Small intestine (tissue), 7 donors: ENCODE data around the gene CWF19L2. TPM values are rescaled to one million over a fixed set of nuclear protein-coding genes. Genes with fewer than 3 reads are reported as not detected.
A peak's percentile ranks its signal among the peaks of the same experiment; 100 is the strongest.

ENCODE experiments used
- DNase-seq, 2 donors: peaks; one replicate each; pipeline versions ENCODE4 v3.0.0 to v3.0.0-alpha.2; 2013
- FAIRE-seq: peaks from 2 replicates; lab custom pipeline; 2012; peaks lifted over from hg19 to GRCh38; lab: Jason Lieb, UNC
- H3K27ac ChIP-seq, 3 donors: one replicate each; pipeline ENCODE4 v1.5.1; 2013; ENCODE audit warnings: low read length in 2 of 3, mild to moderate bottlenecking in 2 of 3, control low read depth in 1 of 3, inconsistent platforms in 1 of 3, low read depth in 1 of 3, moderate library complexity in 1 of 3
- H3K27me3 ChIP-seq, 3 donors: one replicate each; pipeline ENCODE4 v1.6.1; 2013; ENCODE audit warnings: low read length in 3 of 3, inconsistent platforms in 1 of 3; ENCODE audit not compliant: control insufficient read depth in 3 of 3, insufficient read depth in 3 of 3
- H3K36me3 ChIP-seq, 3 donors: one replicate each; pipeline ENCODE4 v1.6.1; 2013; ENCODE audit warnings: low read length in 3 of 3, inconsistent platforms in 1 of 3, low read depth in 1 of 3, mild to moderate bottlenecking in 1 of 3, moderate library complexity in 1 of 3; ENCODE audit not compliant: control insufficient read depth in 3 of 3, insufficient read depth in 2 of 3
- H3K4me1 ChIP-seq, 3 donors: one replicate each; pipeline ENCODE4 v1.6.1; 2013; ENCODE audit warnings: low read length in 2 of 3, inconsistent platforms in 1 of 3, low read depth in 1 of 3, mild to moderate bottlenecking in 1 of 3, moderate library complexity in 1 of 3; ENCODE audit not compliant: control insufficient read depth in 3 of 3, insufficient read depth in 2 of 3
- H3K4me3 ChIP-seq, 3 donors: one replicate each; pipeline ENCODE4 v1.5.1; 2013; ENCODE audit warnings: low read length in 3 of 3, control low read depth in 1 of 3, inconsistent platforms in 1 of 3, low read depth in 1 of 3, mild to moderate bottlenecking in 1 of 3, moderate library complexity in 1 of 3
- H3K9me3 ChIP-seq, 2 donors: one replicate each; pipeline ENCODE4 v1.6.1; 2013; ENCODE audit warnings: low read depth in 1 of 2, low read length in 1 of 2; ENCODE audit not compliant: control insufficient read depth in 2 of 2, insufficient read depth in 1 of 2
- WGBS, 3 donors: extraction: QIAGEN DNeasy Blood & Tissue Kit; methylation state at CpG; one replicate each; pipeline ENCODE4 v1.1.7; 2013; 5-methylcytosine and 5-hydroxymethylcytosine counted together
- polyA plus RNA-seq, 4 donors: library from polyadenylated mRNA; stranded (reverse) in 3 of 4; unstranded in 1 of 4; fragments of 200-250 nt in 3 of 4; fragments of 120-200 nt in 1 of 4; gene quantifications; one replicate each; pipeline versions ENCODE4 v1.2.1 to v1.2.3, GENCODE V29; 2013
- donor health status: healthy with polysubstance abuse.
- donor health status: control.
- donor health status: control.
- donor health status: Bipolar disorder and iron deficiency.
- donor health status: healthy.

The CWF19L2 gene
- polyA plus RNA-seq, 4 donors, result 5.2 to 27.0 (median 13.3) TPM

DNA sequence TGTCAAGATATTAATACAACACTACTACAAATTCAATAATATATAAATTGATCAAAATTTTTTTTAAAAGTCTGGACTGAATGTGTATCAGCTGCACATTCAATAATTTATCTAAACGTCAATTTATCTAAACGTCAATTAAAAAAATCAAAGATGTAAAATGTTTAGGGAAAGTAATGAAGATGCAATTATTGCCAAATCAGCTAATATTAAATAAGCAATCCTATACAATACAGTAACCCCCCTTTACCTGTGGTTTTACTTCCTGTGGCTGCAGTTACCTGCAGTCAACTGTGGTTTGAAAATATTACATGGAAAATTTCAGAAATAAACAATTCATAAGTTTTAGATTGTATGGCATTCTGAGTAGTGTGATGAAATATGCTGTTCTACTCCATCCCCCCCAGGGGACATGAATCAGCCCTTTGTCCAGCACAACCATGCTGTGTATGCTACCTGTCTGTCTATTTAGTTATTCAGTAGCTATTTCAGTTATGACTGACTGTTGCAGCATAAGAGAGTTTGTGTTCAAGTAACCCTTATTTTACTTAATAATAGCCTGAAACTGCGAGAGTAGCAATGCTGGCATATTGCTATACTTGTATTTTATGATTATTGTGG, 72.2 kb downstream of the CWF19L2 start:
- FAIRE-seq (no peak), DNase-seq (peak in 1 of 2 donors; percentile 28)
- H3K27ac ChIP-seq, result no peak overlapping the region
- no peaks in the 10 kb centered on the region for H3K27me3 ChIP-seq
- H3K36me3 ChIP-seq, result peaks cover 4 to 14% (median 6%) of the 10 kb centered on the region in 3 donors
- H3K9me3 ChIP-seq, result no peaks in the 10 kb centered on the region
- 88 to 90% (median 88%) methylated on average over 3 of the region's 3 CpGs for WGBS, 3 donors
- no peak overlapping the region for H3K4me3 ChIP-seq
- H3K4me1 ChIP-seq, result no peaks in the 10 kb centered on the region

DNA sequence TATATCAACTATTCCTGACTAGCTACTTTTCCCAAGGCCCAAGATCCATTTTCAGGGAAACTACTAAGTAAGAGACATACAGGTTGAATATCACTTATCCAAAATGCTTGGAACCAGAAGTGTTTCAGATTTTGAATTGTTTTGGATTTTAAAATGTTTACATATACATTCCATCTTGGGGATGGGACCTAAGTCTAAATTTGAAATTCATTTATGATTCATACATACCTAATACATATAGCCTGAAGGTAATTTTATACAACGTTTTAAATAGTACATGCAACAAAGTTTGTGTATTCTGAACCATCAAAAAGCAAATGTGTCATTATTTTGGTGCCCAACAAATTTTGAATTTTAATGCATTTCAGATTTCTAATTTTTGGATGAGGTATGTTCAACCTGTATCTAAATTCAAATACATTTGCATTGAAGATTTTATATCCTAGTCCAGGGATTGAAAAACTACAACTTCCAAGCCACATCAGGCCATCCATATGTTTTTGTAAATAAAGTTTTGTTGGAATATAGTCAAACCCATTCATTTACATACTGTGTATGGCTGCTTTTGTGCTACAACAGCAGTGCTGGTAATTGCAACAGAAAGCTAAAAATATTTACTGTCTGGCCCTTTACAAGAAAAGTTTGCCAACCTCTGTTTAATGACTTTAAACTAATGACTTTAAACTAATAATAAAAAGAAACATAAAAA, 73.3 kb downstream of the CWF19L2 start:
- peaks cover 4 to 14% (median 4%) of the 10 kb centered on the region in 3 donors for H3K36me3 ChIP-seq
- H3K4me3 ChIP-seq, result no peak overlapping the region
- WGBS, 3 donors, result 83 to 96% (median 89%) methylated on average over 1 of the region's 1 CpG
- DNase-seq (no peak), FAIRE-seq (no peak)
- no peaks in the 10 kb centered on the region for H3K4me1 ChIP-seq
- no peak overlapping the region for H3K27ac ChIP-seq
- no peaks in the 10 kb centered on the region for H3K9me3 ChIP-seq
- no peaks in the 10 kb centered on the region for H3K27me3 ChIP-seq

DNA sequence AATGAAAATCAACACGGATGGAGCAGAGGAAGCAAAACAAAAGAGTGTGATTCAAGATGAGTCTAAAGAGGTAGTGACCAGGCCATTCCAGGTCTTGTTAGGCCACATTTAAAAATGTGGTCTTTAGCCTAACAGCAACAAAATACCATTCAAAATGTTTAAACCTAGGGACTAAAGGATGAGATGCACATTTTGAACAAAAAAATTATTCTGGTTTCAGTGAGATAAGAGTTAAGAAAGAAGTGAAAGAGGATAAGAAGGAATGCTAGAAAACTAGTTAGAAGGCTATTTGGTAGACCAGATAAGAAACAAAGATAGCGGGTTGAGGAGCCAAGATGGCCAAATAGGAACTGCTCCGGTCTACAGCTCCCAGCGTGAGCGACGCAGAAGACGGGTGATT, 85.2 kb downstream of the CWF19L2 start:
- DNase-seq (no peak), FAIRE-seq (no peak)
- no peaks in the 10 kb centered on the region for H3K36me3 ChIP-seq
- WGBS, 3 donors, result 73 to 93% (median 85%) methylated on average over 7 of the region's 7 CpGs
- no peaks in the 10 kb centered on the region for H3K4me1 ChIP-seq
- no peaks in the 10 kb centered on the region for H3K27me3 ChIP-seq
- no peak overlapping the region for H3K27ac ChIP-seq
- no peaks in the 10 kb centered on the region for H3K9me3 ChIP-seq
- no peak overlapping the region for H3K4me3 ChIP-seq

DNA sequence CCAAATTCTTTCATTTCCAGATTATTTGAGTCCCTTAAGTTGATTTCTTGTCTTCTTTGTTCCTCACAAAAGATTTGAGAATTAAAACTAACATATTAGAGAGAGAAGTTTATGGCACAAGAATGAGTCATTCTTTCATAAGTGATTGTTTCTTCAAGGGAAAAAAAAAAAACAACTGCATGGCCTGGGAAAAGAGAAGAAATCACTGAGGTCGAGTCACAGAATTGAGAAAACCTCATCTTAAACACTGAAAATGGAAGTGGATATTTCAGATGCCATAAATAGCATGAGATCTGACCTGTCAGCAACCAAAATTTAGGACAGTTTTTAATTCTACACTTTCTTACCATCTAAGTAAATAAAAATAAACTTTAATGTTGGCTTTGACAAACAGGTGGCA, 87.2 kb downstream of the CWF19L2 start:
- H3K36me3 ChIP-seq, result no peaks in the 10 kb centered on the region
- H3K4me1 ChIP-seq, result no peaks in the 10 kb centered on the region
- WGBS, 3 donors, result 19 to 40% (median 34%) methylated on average over 1 of the region's 1 CpG
- H3K27ac ChIP-seq, result no peak overlapping the region
- FAIRE-seq (no peak), DNase-seq (no peak)
- no peak overlapping the region for H3K4me3 ChIP-seq
- H3K9me3 ChIP-seq, result no peaks in the 10 kb centered on the region
- no peaks in the 10 kb centered on the region for H3K27me3 ChIP-seq

DNA sequence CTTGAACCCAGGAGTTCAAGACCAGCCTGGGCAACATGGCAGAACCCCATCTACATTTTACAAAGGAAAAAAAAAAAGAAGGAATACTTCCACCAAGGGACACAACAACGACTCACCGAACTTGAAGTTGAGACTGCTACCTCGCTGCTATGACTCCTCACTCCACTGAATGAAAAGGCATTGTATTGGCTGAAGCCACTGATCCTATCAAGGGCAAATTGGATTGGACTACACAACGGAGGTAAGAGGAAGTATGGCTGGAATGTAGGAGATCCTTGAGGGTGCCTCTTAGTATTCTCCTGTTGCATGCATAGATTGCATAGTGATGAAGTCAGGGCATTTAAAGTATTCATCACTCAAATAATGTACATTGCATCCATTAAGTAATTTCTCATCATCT, 97.9 kb downstream of the CWF19L2 start:
- no peaks in the 10 kb centered on the region for H3K27me3 ChIP-seq
- no peaks in the 10 kb centered on the region for H3K9me3 ChIP-seq
- FAIRE-seq, result no peak
- no peaks in the 10 kb centered on the region for H3K4me1 ChIP-seq
- no peak overlapping the region for H3K27ac ChIP-seq
- H3K36me3 ChIP-seq, result no peaks in the 10 kb centered on the region
- WGBS, 3 donors, result 95 to 97% (median 97%) methylated on average over 4 of the region's 4 CpGs
- no peak for DNase-seq
- H3K4me3 ChIP-seq, result no peak overlapping the region

DNA sequence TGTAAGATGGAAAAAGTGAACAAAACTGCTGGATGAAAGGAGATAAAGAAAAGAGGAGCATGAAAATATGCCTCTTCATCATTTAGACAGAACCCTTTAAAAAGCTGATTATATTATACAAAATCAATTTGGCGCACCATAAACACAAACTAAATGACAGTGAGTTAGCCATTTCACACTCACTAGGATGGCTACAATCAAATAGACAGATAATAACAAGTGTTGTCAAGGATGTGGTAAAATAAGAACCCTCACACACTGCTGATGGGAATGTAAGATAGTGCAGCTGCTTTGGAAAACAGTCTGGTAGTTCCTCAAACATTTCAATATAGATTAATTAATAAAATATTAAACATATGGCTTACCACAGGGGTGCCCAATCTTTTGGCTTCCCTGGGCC, 99.7 kb downstream of the CWF19L2 start:
- Histone ChIP-seq H3K9me3 (no peaks in the 10 kb centered on the region), H3K27ac (no peak overlapping the region), H3K36me3 (no peaks in the 10 kb centered on the region), H3K4me3 (no peak overlapping the region), H3K4me1 (no peaks in the 10 kb centered on the region), H3K27me3 (no peaks in the 10 kb centered on the region)
- DNase-seq (no peak), FAIRE-seq (no peak)
- WGBS, 3 donors, result 15 to 47% (median 41%) methylated on average over 1 of the region's 1 CpG

DNA sequence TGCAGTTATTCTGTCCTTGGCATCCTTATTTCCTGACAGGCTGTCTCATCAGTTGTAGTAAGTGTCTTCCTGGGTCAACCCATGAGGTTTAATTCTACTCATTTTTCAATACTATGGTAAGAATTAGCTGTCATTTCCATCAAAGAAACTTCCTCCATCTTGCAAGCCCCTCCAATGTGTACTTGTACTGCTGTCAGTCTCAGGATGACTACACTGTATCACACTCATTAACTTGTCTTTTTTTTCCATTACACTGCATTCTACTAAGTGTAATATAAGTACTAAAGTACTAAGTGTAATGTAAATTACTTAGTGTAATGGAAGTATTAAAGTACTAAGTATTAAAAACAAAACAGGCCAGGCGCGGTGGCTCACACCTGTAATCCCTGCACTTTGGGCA, 102.8 kb downstream of the CWF19L2 start:
- no peaks in the 10 kb centered on the region for H3K4me1 ChIP-seq
- DNase-seq, result no peak
- H3K9me3 ChIP-seq, result no peaks in the 10 kb centered on the region
- H3K27me3 ChIP-seq, result no peaks in the 10 kb centered on the region
- WGBS, 3 donors, result 73 to 76% (median 75%) methylated on average over 2 of the region's 2 CpGs
- H3K27ac ChIP-seq, result no peak overlapping the region
- no peak for FAIRE-seq
- H3K4me3 ChIP-seq, result no peak overlapping the region
- H3K36me3 ChIP-seq, result peaks cover 2 to 4% (median 3%) of the 10 kb centered on the region in 3 donors

DNA sequence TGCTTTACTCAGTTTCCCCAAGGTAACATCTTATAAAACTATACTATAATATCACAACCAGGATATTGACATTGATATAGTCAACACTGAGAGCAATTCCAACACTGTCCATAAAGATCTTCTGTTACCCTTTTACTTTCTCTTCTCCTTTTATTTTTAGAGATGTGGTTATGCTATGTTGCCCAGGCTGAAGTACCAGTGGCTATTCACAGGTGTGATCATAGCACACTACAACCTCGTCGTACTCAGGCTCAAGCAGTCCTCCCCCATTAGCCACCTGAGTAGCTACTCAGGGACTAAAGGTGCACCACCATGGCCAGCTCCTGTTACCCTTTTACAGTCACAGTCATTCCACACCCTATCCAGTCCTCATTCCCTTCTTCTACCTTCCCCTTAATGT, 119.7 kb downstream of the CWF19L2 start:
- FAIRE-seq (no peak), DNase-seq (no peak)
- Histone ChIP-seq H3K27me3 (no peaks in the 10 kb centered on the region), H3K9me3 (no peaks in the 10 kb centered on the region), H3K36me3 (peaks cover 0 to 2% (median 0%) of the 10 kb centered on the region in 3 donors), H3K27ac (no peak overlapping the region), H3K4me3 (no peak overlapping the region), H3K4me1 (no peaks in the 10 kb centered on the region)
- WGBS, 3 donors, result 87 to 98% (median 93%) methylated on average over 2 of the region's 2 CpGs
